ENCODE measurements around the gene NMUR1.

Gene NMUR1

GRCh38 chr2:231526341-231527090 lies 3.7 kb downstream of the NMUR1 start:
- no peak for DNase-seq (ENCODE audit: low read depth, low spot score)

GRCh38 chr2:231525248-231526163 lies 4.7 kb downstream of the NMUR1 start:
- DNase-seq (ENCODE audit: low read depth, low spot score) = no peak

- DNase-seq (ENCODE audit: low read depth, low spot score) = no peak
These were observed 5.6 kb downstream of the NMUR1 start for GRCh38 chr2:231524477-231525247.

- no peak for DNase-seq (ENCODE audit: low read depth, low spot score)
These were observed 6.6 kb downstream of the NMUR1 start for GRCh38 chr2:231523451-231524285.

- DNase-seq (ENCODE audit: low read depth, low spot score) = no peak
These were observed 7.6 kb downstream of the NMUR1 start for GRCh38 chr2:231522418-231523180.

GRCh38 chr2:231521443-231521842 lies 8.8 kb downstream of the NMUR1 start:
- DNase-seq (ENCODE audit: low read depth, low spot score) = no peak

GRCh38 chr2:231519975-231520555 lies 10.2 kb downstream of the NMUR1 start:
- DNase-seq (ENCODE audit: low read depth, low spot score) = no peak

- DNase-seq (ENCODE audit: low read depth, low spot score) = no peak
These were observed 11.5 kb downstream of the NMUR1 start for GRCh38 chr2:231518771-231519170.

- DNase-seq (ENCODE audit: low read depth, low spot score) = no peak
These were observed 14.6 kb downstream of the NMUR1 start for GRCh38 chr2:231515603-231516002.

GRCh38 chr2:231514951-231515297 lies 15.3 kb downstream of the NMUR1 start:
- no peak for DNase-seq (ENCODE audit: low read depth, low spot score)

GRCh38 chr2:231514225-231514950 lies 15.9 kb downstream of the NMUR1 start:
- DNase-seq (ENCODE audit: low read depth, low spot score) = peak; percentile 99

GRCh38 chr2:231513746-231514224 lies 16.5 kb downstream of the NMUR1 start:
- DNase-seq (ENCODE audit: low read depth, low spot score) = no peak

GRCh38 chr2:231512222-231512621 lies 18.0 kb downstream of the NMUR1 start:
- peak; percentile 27 for DNase-seq (ENCODE audit: low read depth, low spot score)

- DNase-seq (ENCODE audit: low read depth, low spot score) = no peak
These were observed 26.5 kb downstream of the NMUR1 start for GRCh38 chr2:231503766-231504165.

GRCh38 chr2:231502596-231502995 lies 27.6 kb downstream of the NMUR1 start:
- no peak for DNase-seq (ENCODE audit: low read depth, low spot score)

- DNase-seq (ENCODE audit: low read depth, low spot score) = no peak
These were observed 32.6 kb downstream of the NMUR1 start for GRCh38 chr2:231497651-231498050.

GRCh38 chr2:231494669-231495068 lies 35.6 kb downstream of the NMUR1 start:
- no peak for DNase-seq (ENCODE audit: low read depth, low spot score)

- DNase-seq (ENCODE audit: low read depth, low spot score) = no peak
These were observed 39.4 kb downstream of the NMUR1 start for GRCh38 chr2:231490801-231491200.

GRCh38 chr2:231489990-231490389 lies 40.3 kb downstream of the NMUR1 start:
- no peak for DNase-seq (ENCODE audit: low read depth, low spot score)
